GM12892 (cell line): ENCODE results near the gene SLCO2A1.

Experiments
- POLR2A ChIP-seq: IDR thresholded peaks from 2 replicates; pipeline ENCODE4 v1.6.1; 2011; ENCODE audit warnings: low read depth, low read length, control low read depth
- POLR2AphosphoS5 ChIP-seq: IDR thresholded peaks from 2 replicates; pipeline ENCODE4 v1.6.1; 2011; ENCODE audit warnings: low read depth, low read length, control low read depth

DNA sequence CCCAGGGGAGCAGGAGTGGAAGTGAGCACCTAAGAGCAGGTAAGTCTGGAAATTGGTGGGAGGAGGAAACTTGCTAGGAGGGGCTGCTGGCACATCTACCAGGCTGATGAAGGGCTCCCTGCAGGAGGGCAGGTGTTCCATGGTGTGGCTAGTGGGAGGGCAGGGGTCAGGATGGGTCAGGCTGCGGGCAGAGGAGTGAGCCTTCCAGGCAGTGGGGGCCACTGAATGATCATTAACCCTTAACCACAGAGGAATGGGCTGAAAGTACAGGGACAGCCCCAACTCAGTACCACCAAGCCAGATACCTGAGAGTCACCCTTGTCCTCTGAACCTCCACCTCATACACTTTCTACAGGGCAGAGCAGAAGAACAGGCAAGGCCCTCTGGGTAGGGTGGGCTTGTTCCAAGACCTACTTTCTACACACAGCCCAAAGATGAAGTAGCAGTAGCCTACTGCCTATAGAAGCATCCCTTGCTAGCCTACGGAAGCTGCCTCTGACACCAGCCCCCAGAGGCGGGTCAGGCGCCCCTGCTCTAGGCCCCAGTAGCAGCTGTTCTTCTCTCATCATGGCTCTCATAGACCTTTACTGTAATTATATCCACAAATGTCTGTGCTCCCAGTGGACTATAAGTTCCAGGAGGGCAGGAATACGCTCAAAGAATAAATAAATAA is 138.6 kb downstream of the SLCO2A1 start:
- TF ChIP-seq POLR2A: no peak
- no peak for TF ChIP-seq POLR2AphosphoS5
